Thymus (tissue), 11 donors: ENCODE results near the gene SLC9A1. TPM values are rescaled to one million over a fixed set of nuclear protein-coding genes. Genes with fewer than 3 reads are reported as not detected.

Source experiments
- DNase-seq, 9 donors: peaks; one replicate each; pipeline ENCODE4 v3.0.0-alpha.2; 2013; ENCODE audit warnings: low spot score in 9 of 9, low read depth in 6 of 9, missing footprints in 1 of 9
- H3K27ac ChIP-seq, 2 donors: one replicate each; pipeline ENCODE4 v1.5.1; 2013; ENCODE audit warnings: control low read depth in 1 of 2, low read depth in 1 of 2, low read length in 1 of 2, mild to moderate bottlenecking in 1 of 2, moderate library complexity in 1 of 2
- H3K27me3 ChIP-seq, 2 donors: one replicate each; pipeline ENCODE4 v1.5.1; 2013; ENCODE audit warnings: low read length in 1 of 2; ENCODE audit not compliant: control insufficient read depth in 2 of 2, insufficient read depth in 1 of 2
- H3K36me3 ChIP-seq, 2 donors: one replicate each; pipeline ENCODE4 v1.5.1; 2013; ENCODE audit warnings: low read length in 1 of 2, mild to moderate bottlenecking in 1 of 2, moderate library complexity in 1 of 2; ENCODE audit not compliant: control insufficient read depth in 2 of 2, insufficient read depth in 2 of 2
- H3K4me1 ChIP-seq, 2 donors: one replicate each; pipeline ENCODE4 v1.5.1; 2013; ENCODE audit warnings: low read length in 2 of 2; ENCODE audit not compliant: control insufficient read depth in 2 of 2, insufficient read depth in 2 of 2
- H3K4me3 ChIP-seq, 2 donors: one replicate each; pipeline ENCODE4 v1.5.1; 2013; ENCODE audit warnings: low read length in 2 of 2, control low read depth in 1 of 2, mild to moderate bottlenecking in 1 of 2
- H3K9me3 ChIP-seq, 2 donors: one replicate each; pipeline ENCODE4 v1.5.1; 2013; ENCODE audit warnings: low read length in 1 of 2, mild to moderate bottlenecking in 1 of 2; ENCODE audit not compliant: control insufficient read depth in 2 of 2, insufficient read depth in 1 of 2
- WGBS: extraction: QIAGEN DNeasy Blood & Tissue Kit; methylation state at CpG from one replicate; pipeline ENCODE4 v1.1.7; 2013; 5-methylcytosine and 5-hydroxymethylcytosine counted together
- polyA plus RNA-seq: library from polyadenylated mRNA; stranded (reverse); fragments of 200-250 nt; gene quantifications from one replicate; pipeline ENCODE4 v1.2.3, GENCODE V29; 2013
- total RNA-seq: library from RNA; stranded (reverse); fragments of 120-200 nt; gene quantifications from one replicate; pipeline ENCODE4 v1.2.4, GENCODE V29; 2013
- donor health status: healthy.

SLC9A1 gene
- total and polyA plus RNA-seq, 2 donors, result 1.7 to 11.1 TPM

GRCh38 chr1:27101054-27101491, 53.9 kb downstream of the SLC9A1 start:
- Histone ChIP-seq H3K9me3 (no peaks in the 10 kb centered on the region), H3K27ac (no peak overlapping the region), H3K27me3 (no peaks in the 10 kb centered on the region), H3K4me3 (no peak overlapping the region), H3K4me1 (peaks cover 0 to 30% of the 10 kb centered on the region in 2 donors), H3K36me3 (peaks cover 25 to 36% of the 10 kb centered on the region in 2 donors)
- DNase-seq, result no peak
- 97% methylated on average over 11 of the region's 11 CpGs for WGBS

- Histone ChIP-seq H3K27me3 (no peaks in the 10 kb centered on the region), H3K9me3 (no peaks in the 10 kb centered on the region), H3K4me3 (no peak overlapping the region), H3K27ac (no peak overlapping the region), H3K36me3 (peaks cover 19 to 30% of the 10 kb centered on the region in 2 donors), H3K4me1 (peaks cover 0 to 30% of the 10 kb centered on the region in 2 donors)
- 98% methylated on average over 33 of the region's 33 CpGs for WGBS
- DNase-seq, result no peak
Measured at GRCh38 chr1:27100335-27101053, 54.4 kb downstream of the SLC9A1 start.

GRCh38 chr1:27099587-27100334, 55.2 kb downstream of the SLC9A1 start:
- peak overlapping the region in 1 of 2 donors; percentile 79 for H3K27ac ChIP-seq
- peak in 3 of 9 donors; percentile 22 to 67 (median 53) for DNase-seq
- H3K9me3 ChIP-seq, result no peaks in the 10 kb centered on the region
- no peaks in the 10 kb centered on the region for H3K27me3 ChIP-seq
- peaks cover 0 to 30% of the 10 kb centered on the region in 2 donors for H3K4me1 ChIP-seq
- 53% methylated on average over 15 of the region's 15 CpGs for WGBS
- no peak overlapping the region for H3K4me3 ChIP-seq
- peaks cover 19 to 25% of the 10 kb centered on the region in 2 donors for H3K36me3 ChIP-seq

- DNase-seq, result peak in 4 of 9 donors; percentile 27 to 70 (median 39)
- no peak overlapping the region for H3K4me3 ChIP-seq
- peak overlapping the region in 1 of 2 donors; percentile 79 for H3K27ac ChIP-seq
- H3K27me3 ChIP-seq, result no peaks in the 10 kb centered on the region
- WGBS, result 44% methylated on average over 4 of the region's 4 CpGs
- H3K4me1 ChIP-seq, result peaks cover 0 to 30% of the 10 kb centered on the region in 2 donors
- H3K36me3 ChIP-seq, result peaks cover 19 to 23% of the 10 kb centered on the region in 2 donors
- no peaks in the 10 kb centered on the region for H3K9me3 ChIP-seq
Measured at GRCh38 chr1:27099135-27099586, 55.8 kb downstream of the SLC9A1 start.

GRCh38 chr1:27098431-27099134, 56.3 kb downstream of the SLC9A1 start:
- Histone ChIP-seq H3K4me1 (peaks cover 0 to 30% of the 10 kb centered on the region in 2 donors), H3K9me3 (no peaks in the 10 kb centered on the region), H3K4me3 (no peak overlapping the region), H3K27ac (peak overlapping the region in 1 of 2 donors; percentile 79), H3K27me3 (no peaks in the 10 kb centered on the region), H3K36me3 (peaks cover 19 to 23% of the 10 kb centered on the region in 2 donors)
- no peak for DNase-seq
- WGBS, result 59% methylated on average over 14 of the region's 14 CpGs

- no peak overlapping the region for H3K4me3 ChIP-seq
- H3K27ac ChIP-seq, result no peak overlapping the region
- H3K9me3 ChIP-seq, result no peaks in the 10 kb centered on the region
- DNase-seq, result peak in 8 of 9 donors; percentile 34 to 81 (median 61)
- H3K4me1 ChIP-seq, result peaks cover 0 to 28% of the 10 kb centered on the region in 2 donors
- H3K27me3 ChIP-seq, result no peaks in the 10 kb centered on the region
- WGBS, result 2% methylated on average over 5 of the region's 5 CpGs
- peaks cover 15 to 19% of the 10 kb centered on the region in 2 donors for H3K36me3 ChIP-seq
Measured at GRCh38 chr1:27097484-27097917, 57.4 kb downstream of the SLC9A1 start.

- no peak overlapping the region for H3K4me3 ChIP-seq
- no peak for DNase-seq
- 94% methylated on average over 2 of the region's 2 CpGs for WGBS
- peaks cover 0 to 28% of the 10 kb centered on the region in 2 donors for H3K4me1 ChIP-seq
- no peaks in the 10 kb centered on the region for H3K9me3 ChIP-seq
- H3K36me3 ChIP-seq, result peaks cover 3 to 4% of the 10 kb centered on the region in 2 donors
- no peak overlapping the region for H3K27ac ChIP-seq
- H3K27me3 ChIP-seq, result no peaks in the 10 kb centered on the region
Measured at GRCh38 chr1:27095576-27095975, 59.3 kb downstream of the SLC9A1 start.

GRCh38 chr1:27092888-27093287, 62.0 kb downstream of the SLC9A1 start:
- DNase-seq, result no peak
- H3K36me3 ChIP-seq, result no peaks in the 10 kb centered on the region
- peaks cover 0 to 2% of the 10 kb centered on the region in 2 donors for H3K4me1 ChIP-seq
- H3K4me3 ChIP-seq, result no peak overlapping the region
- H3K27me3 ChIP-seq, result no peaks in the 10 kb centered on the region
- 94% methylated on average over 3 of the region's 3 CpGs for WGBS
- no peaks in the 10 kb centered on the region for H3K9me3 ChIP-seq
- no peak overlapping the region for H3K27ac ChIP-seq
